GM21723 (cell line): ENCODE measurements around the gene EXOSC5.
"Not testable (repeated sequence)": the region's sequence is repeated elsewhere in the genome, so short reads cannot be mapped to it uniquely, and the experiment has no call there.

Experiments
- ATAC-seq: cut with Tn5 transposase; IDR thresholded peaks from one replicate; pipeline ENCODE4 v1.9.1; 2021; ENCODE audit warnings: mild to moderate bottlenecking, moderate library complexity; ENCODE audit not compliant: unreplicated experiment

EXOSC5 gene

DNA sequence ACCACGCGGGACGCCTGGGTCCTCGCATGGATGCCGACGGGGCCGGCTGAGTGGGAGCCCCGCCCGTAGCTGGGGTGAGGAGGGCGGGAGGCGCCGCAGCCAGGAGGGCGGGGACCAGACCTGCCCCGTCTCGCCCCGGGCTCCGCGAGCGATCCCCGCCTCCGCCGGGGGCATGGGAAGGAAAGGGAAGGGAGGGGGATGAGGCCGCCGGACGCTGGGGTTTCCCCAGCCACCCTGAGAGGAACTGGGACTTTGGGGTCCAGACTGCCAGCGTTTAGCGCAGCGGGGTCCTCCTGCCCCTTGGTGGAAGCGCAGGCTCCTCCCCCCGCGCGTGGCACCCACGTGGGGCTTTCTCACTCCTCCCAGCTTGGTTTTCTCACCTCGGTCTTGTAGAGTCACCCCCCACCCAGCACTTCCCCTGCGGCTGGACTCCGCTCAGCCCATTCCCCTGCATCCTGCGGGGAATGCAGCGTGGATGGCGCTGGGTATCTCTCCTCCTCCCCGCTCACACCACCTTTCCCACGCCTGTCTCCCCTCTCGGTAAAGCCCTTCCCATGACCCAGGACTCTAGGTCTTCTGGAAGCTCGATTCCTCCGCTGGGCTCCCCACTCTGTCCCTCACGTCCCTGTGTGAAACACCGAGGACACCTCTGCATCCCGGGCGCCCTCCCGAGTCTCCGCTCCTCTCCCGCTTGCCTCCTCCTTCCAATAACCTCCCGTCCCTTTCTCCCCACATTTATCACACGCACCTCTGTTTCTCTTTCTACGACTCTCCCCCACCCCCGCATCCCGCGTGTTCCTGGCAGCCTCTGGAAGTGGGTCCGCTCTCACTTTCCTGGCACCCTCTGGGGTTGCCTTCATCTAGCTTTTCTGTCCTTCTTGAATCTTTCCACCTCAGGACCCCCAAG is 45.6 kb downstream of the EXOSC5 start:
- ATAC-seq, result peak; percentile 35

DNA sequence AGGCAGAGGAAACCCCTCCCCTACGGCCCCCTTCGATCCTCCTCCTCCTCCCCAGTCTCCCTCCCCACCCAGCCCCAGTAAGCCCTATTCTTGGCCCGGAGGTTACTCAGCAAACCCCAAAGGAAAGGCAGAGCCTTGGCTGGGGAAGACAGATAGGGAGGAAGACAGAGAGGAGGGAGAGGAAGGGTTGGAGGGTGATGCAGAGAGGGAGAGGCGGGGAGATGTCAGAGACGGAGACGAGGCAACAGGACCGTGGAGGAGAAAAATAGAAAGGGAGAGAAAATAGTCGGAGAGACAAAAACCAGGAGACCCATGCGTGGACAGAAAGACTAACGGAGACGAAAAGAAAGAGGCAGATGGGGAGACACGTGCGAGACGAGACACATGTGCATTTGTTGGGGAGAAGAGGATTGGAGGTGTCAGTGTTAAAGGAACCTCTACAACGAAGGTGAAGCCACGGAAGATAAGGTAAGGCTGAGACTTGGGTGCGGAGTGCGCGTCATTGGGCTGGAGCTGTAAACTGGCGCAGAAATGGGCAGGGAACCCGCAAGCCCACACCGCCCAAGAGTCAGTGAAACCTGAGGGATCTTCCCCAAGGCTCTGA is 46.3 kb downstream of the EXOSC5 start:
- peak; percentile 12 for ATAC-seq

- not testable (repeated sequence) for ATAC-seq
These were observed 50.2 kb downstream of the EXOSC5 start for GRCh38 chr19:41346916-41347315.

- ATAC-seq, result no peak
These were observed 53.0 kb downstream of the EXOSC5 start for GRCh38 chr19:41344162-41344561.

- no peak for ATAC-seq
These were observed 55.3 kb downstream of the EXOSC5 start for GRCh38 chr19:41341669-41342490.

- no peak for ATAC-seq
These were observed 57.2 kb downstream of the EXOSC5 start for GRCh38 chr19:41339936-41340335.
